ENCODE results near the gene PHOSPHO2. TPM values are rescaled to one million over a fixed set of nuclear protein-coding genes. Genes with fewer than 3 reads are reported as not detected.

Gene PHOSPHO2
- total RNA-seq, 2 experiments from 2014 or later, result 5.0 to 5.4 TPM

- CTCF ChIA-PET, result interaction anchor here (0.6 kb wide), 1 partner anchor 31 kb away, joined by 3 read pairs; no protein-coding TSS in a partner anchor
- POLR2A ChIA-PET, result no interaction called here
Observed at GRCh38 chr2:169746240-169746639, 52.0 kb downstream of the PHOSPHO2 start.

GRCh38 chr2:169748319-169748718 is 54.0 kb downstream of the PHOSPHO2 start:
- POLR2A ChIA-PET, result no interaction called here
- CTCF ChIA-PET, result no interaction called here

Other genes with a start within 250 kb of the PHOSPHO2 start
- 1 to 10 TPM; 4.9 TPM for gene BBS5, start 215.0 kb upstream of the PHOSPHO2 start, total RNA-seq
- under 1 TPM; 0.15 to 0.25 TPM for gene KLHL41, start 184.8 kb upstream of the PHOSPHO2 start, total RNA-seq
- gene FASTKD1, start 120.6 kb upstream of the PHOSPHO2 start, total RNA-seq, result 10 to 100 TPM; 66.1 to 66.8 TPM
- 10 to 100 TPM; 59.4 to 62.6 TPM for gene PPIG, start 110.1 kb upstream of the PHOSPHO2 start, total RNA-seq
- under 1 TPM; 0.50 to 0.63 TPM for gene CFAP210, start 64 bp upstream of the PHOSPHO2 start, total RNA-seq
- gene KLHL23, start 39.4 kb downstream of the PHOSPHO2 start, total RNA-seq, result 10 to 100 TPM; 14.6 to 15.2 TPM
- 100 to 1,000 TPM; 103 to 111 TPM for gene SSB, start 104.4 kb downstream of the PHOSPHO2 start, total RNA-seq
- 100 to 1,000 TPM in 1 of 2 experiments, 10 to 100 TPM in 1; 89.7 to 102 TPM for gene METTL5, start 130.4 kb downstream of the PHOSPHO2 start, total RNA-seq
- gene UBR3, start 133.0 kb downstream of the PHOSPHO2 start, total RNA-seq, result 10 to 100 TPM; 19.5 to 23.8 TPM